Astrocyte of the cerebellum (primary cell): ENCODE data around the gene AIG1.
A peak's percentile ranks its signal among the peaks of the same experiment; 100 is the strongest.

Source experiments
- DNase-seq: peaks from one replicate; pipeline ENCODE4 v3.0.0-alpha.2; 2011; ENCODE audit warnings: low read depth
- H3K4me3 ChIP-seq: 2 replicates; pipeline ENCODE4 v1.5.1; 2011; ENCODE audit warnings: mild to moderate bottlenecking, low read depth, low read length, moderate library complexity
- in situ Hi-C: cut with HindIII; loops from 2 replicates; pipeline ENCODE4 v1.10.0; 2017; ENCODE audit warnings: low sequenced_read_pairs
- TF ChIP-seq, protein P1 (sequence below): IDR thresholded peaks from 2 replicates; pipeline ENCODE4 v1.5.1; 2012; ENCODE audit warnings: low read length, low read depth, moderate library complexity, mild to moderate bottlenecking; ENCODE audit errors: missing control alignments

Gene AIG1

DNA sequence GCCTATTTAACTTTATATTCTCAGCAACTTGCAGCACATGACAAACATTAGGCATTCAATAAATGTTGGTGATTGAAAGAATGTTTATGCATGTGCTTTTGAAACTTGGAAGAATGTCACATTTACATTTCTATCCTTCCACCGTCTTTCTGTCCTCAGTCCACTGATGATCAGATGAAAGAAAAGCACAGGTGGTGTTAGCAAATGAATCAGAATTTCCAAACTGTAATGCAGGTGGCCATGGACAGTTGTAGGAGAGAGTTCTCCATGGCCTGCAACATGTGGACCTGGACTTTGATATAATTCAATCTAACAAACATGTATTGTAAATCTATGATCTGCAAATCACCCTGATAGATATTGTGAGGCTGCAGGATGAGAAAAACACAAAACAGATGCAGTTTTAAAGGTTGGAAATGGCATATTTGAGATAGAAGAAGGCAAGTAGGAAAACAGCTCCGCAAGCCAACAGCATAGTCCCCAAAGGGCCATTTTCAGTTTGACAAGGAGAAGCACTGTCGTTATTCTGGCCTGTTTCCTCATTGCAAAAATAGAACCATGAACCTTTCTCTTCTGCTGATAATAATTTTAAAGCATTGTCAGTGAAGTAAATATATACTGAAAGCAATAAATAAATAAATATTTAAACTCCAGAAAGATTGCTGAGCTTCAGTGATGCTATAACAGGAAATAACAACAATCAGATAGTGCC lies 119.4 kb downstream of the AIG1 start:
- H3K4me3 ChIP-seq: no peak overlapping the region
- TF ChIP-seq, protein P1, sequence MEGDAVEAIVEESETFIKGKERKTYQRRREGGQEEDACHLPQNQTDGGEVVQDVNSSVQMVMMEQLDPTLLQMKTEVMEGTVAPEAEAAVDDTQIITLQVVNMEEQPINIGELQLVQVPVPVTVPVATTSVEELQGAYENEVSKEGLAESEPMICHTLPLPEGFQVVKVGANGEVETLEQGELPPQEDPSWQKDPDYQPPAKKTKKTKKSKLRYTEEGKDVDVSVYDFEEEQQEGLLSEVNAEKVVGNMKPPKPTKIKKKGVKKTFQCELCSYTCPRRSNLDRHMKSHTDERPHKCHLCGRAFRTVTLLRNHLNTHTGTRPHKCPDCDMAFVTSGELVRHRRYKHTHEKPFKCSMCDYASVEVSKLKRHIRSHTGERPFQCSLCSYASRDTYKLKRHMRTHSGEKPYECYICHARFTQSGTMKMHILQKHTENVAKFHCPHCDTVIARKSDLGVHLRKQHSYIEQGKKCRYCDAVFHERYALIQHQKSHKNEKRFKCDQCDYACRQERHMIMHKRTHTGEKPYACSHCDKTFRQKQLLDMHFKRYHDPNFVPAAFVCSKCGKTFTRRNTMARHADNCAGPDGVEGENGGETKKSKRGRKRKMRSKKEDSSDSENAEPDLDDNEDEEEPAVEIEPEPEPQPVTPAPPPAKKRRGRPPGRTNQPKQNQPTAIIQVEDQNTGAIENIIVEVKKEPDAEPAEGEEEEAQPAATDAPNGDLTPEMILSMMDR: no peak
- in situ Hi-C loops: no loop called here
- DNase-seq: no peak

DNA sequence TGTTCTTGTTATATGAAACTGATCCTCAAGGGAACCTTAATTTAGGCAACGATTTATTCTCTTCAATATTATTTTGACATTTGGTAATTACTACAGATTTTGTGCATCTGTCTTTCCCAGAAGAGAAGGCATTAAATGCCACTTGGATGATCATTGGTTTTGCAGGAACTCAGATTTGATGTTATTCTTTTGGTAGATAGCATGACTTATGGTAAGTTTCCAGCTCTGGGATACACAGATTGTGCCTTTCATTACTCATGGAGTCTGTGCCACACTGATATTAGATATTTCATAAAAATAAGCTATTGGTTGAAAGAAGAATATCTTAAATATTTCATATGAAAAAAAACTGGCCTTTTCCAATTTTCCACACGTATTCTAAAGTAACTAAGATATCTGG lies 120.1 kb downstream of the AIG1 start:
- in situ Hi-C loops: no loop called here
- no peak overlapping the region for H3K4me3 ChIP-seq
- DNase-seq: no peak
- TF ChIP-seq, protein P1: no peak

DNA sequence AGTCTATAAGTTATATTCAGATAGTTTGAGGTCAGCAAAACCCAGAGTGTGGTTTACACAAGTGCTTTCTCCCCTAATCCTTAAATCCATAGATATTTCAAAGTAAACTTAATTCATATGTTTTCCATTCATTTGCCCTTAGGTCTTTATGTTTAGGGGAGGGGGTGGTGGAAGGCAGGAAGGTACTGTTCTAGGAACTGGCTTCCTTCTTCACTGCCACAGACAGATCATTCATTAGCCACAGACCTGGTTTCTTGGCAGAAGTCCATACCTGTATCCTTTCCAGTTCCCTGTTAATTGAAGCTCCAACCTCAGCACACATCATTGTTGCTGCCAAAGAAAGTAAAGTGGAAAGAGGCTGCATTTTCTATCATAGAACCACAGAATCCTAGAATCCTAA lies 123.0 kb downstream of the AIG1 start:
- in situ Hi-C loops: no loop called here
- DNase-seq: peak; percentile 71
- H3K4me3 ChIP-seq: no peak overlapping the region
- TF ChIP-seq, protein P1: no peak

- no peak overlapping the region for H3K4me3 ChIP-seq
- in situ Hi-C loops: no loop called here
- TF ChIP-seq, protein P1: no peak
- no peak for DNase-seq
These were observed 124.6 kb downstream of the AIG1 start for GRCh38 chr6:143185288-143185687.

DNA sequence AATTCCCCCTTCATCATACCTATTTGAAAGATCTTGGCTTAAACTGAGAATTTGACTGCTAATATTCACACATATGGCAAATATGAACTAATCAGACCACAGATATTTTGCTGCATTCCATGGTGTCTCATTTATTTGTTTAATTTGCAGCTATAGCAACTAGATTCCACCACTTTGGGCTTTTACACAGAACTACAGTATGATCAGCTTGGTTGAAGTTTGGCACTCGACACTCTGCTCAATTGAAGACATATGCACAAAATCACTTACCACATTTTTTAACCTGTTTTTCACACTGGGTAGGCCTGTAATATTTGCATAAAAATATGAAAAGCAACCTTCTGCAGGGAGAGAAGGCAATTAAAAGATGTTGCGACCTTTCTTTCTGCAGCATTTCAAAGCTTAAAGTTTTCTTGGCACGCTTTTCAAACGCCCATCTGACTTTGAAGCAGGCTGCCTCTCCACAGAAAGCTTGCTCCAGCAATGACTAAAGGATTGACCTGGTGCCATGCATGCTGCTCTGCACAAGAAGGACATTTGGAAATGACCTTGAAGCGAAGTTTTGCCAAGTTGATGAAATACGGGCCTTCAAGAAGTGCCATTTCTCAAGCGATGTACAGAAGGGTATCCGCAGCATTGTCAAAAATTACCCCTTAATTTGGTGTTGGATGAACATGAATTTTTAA lies 126.7 kb downstream of the AIG1 start:
- TF ChIP-seq, protein P1: no peak
- in situ Hi-C loops: no loop called here
- peak; percentile 95 for DNase-seq
- H3K4me3 ChIP-seq: no peak overlapping the region

DNA sequence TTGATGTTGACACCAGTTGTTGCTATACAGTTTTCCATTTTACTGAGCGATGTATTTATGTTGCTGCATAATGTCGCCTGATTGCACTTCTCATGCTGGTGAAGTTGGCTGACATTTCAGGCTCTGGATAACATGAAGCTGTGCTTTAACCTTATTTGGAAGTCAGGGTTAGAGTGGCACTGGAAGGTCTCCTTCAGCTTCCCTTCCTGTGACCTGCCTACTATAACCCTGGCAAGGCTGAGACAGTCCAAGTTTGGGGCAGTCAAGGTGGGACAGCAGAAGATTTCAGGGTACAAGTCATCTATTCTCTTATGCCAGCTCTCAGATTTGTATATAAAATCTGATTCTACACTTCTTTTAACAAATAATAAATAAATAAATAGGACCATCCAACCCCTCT lies 127.6 kb downstream of the AIG1 start:
- DNase-seq: no peak
- no peak overlapping the region for H3K4me3 ChIP-seq
- TF ChIP-seq, protein P1: no peak
- in situ Hi-C loops: no loop called here
